HepG2 (cell line): ENCODE measurements around the gene PPP2R5D. TPM values are rescaled to one million over a fixed set of nuclear protein-coding genes. Genes with fewer than 3 reads are reported as not detected.

Experiments used
- ATAC-seq: fragments of 200-7000 bp; cut with Tn5 transposase; 3 replicates; pipeline ENCODE4 v1.9.1; 2020; ENCODE audit warnings: mild to moderate bottlenecking, moderate library complexity
- BruUV-seq: library from RNA; stranded (reverse); fragments of 400-500 nt; replicated peaks from 2 replicates; lab custom pipeline; 2021; lab: Mats Ljungman, UMichigan
- CTCF ChIA-PET: fragments of 300-600 bp; formaldehyde crosslinking; extraction: SDS; loops from one replicate; lab custom pipeline; 2021; ENCODE audit warnings: low total read pairs, inconsistent platforms, low intra/inter-chr PET ratio; lab: Yijun Ruan, JAX
- POLR2A ChIA-PET: fragments of 350-600 bp; sonication (Branson Sonifier 250); formaldehyde crosslinking; loops from one replicate; lab custom pipeline; 2020; ENCODE audit warnings: antibody characterized with exemption, inconsistent platforms; lab: Yijun Ruan, JAX
- DNase-seq: peaks from one replicate; pipeline ENCODE4 v3.0.0-alpha.2; 2015; ENCODE audit warnings: low spot score
- FAIRE-seq: peaks from 3 replicates; lab custom pipeline; 2011; peaks lifted over from hg19 to GRCh38; lab: Jason Lieb, UNC
- H2AFZ ChIP-seq: one replicate; pipeline ENCODE4 v1.6.1; 2011; ENCODE audit warnings: low read length, inconsistent platforms
- H3K27ac ChIP-seq: fragments of 300-600 bp; 3 replicates; pipeline ENCODE4 v1.8.0; 2011; ENCODE audit warnings: mixed run types, mild to moderate bottlenecking, mixed read lengths, low read length, inconsistent platforms; ENCODE audit not compliant: insufficient read depth; ENCODE audit errors: extremely low read length
- H3K27me3 ChIP-seq, 2 experiments: fragments of 200-600 bp in 1 of 2; 2 replicates in 1 of 2; 3 replicates in 1 of 2; pipeline versions ENCODE4 v1.6.0 to v1.8.0; 2011; ENCODE audit warnings: low read length in 2 of 2, mild to moderate bottlenecking in 2 of 2, moderate library complexity in 2 of 2, inconsistent platforms in 1 of 2; ENCODE audit not compliant: insufficient read depth in 2 of 2, control insufficient read depth in 1 of 2
- H3K36me3 ChIP-seq, 2 experiments: fragments of 200-600 bp in 1 of 2; replicated peaks in 1 of 2; 2 replicates in 1 of 2; 3 replicates in 1 of 2; pipeline versions ENCODE4 v1.5.1 to v1.8.0; 2011; ENCODE audit warnings: low read length in 2 of 2, inconsistent platforms in 1 of 2; ENCODE audit not compliant: insufficient read depth in 2 of 2, control insufficient read depth in 1 of 2
- H3K4me1 ChIP-seq: 2 replicates; pipeline ENCODE4 v1.5.1; 2012; ENCODE audit warnings: low read length, inconsistent platforms; ENCODE audit not compliant: insufficient read depth
- H3K4me2 ChIP-seq: 2 replicates; pipeline ENCODE4 v1.6.0; 2011; ENCODE audit warnings: low read depth, low read length, inconsistent platforms
- H3K4me3 ChIP-seq, 3 experiments: fragments of 200-600 bp in 1 of 3; sonication (generic), shearing (Covaris generic) in 1 of 3; replicated peaks in 1 of 3; 2 replicates each; pipeline ENCODE4 v1.5.1; 2011 to 2016; ENCODE audit warnings: low read length in 3 of 3, inconsistent platforms in 2 of 3, low read depth in 2 of 3, mild to moderate bottlenecking in 2 of 3, control low read depth in 1 of 3, mixed read lengths in 1 of 3; ENCODE audit not compliant: insufficient read depth in 1 of 3
- H3K79me2 ChIP-seq: one replicate; pipeline ENCODE4 v1.6.1; 2011; ENCODE audit warnings: low read length, inconsistent platforms; ENCODE audit not compliant: insufficient read depth
- H3K9ac ChIP-seq: 2 replicates; pipeline ENCODE4 v1.6.0; 2011; ENCODE audit warnings: mild to moderate bottlenecking, low read depth, low read length, inconsistent platforms; ENCODE audit not compliant: insufficient read depth
- H3K9me3 ChIP-seq: 2 replicates; pipeline ENCODE4 v1.5.1; 2012; ENCODE audit warnings: mild to moderate bottlenecking, low read length
- H4K20me1 ChIP-seq: 2 replicates; pipeline ENCODE4 v1.6.0; 2011; ENCODE audit warnings: inconsistent platforms, mild to moderate bottlenecking, low read length, moderate library complexity; ENCODE audit not compliant: insufficient read depth
- POLR2A ChIP-seq, 2 experiments: IDR thresholded peaks; 2 replicates each; pipeline ENCODE4 v1.6.1; 2011; ENCODE audit warnings: low read depth in 2 of 2, low read length in 2 of 2, mild to moderate bottlenecking in 1 of 2, moderate library complexity in 1 of 2; ENCODE audit not compliant: insufficient read depth in 1 of 2
- RXRB ChIP-seq: IDR thresholded peaks from 2 replicates; pipeline ENCODE4 v1.6.1; 2016; ENCODE audit warnings: borderline replicate concordance, missing genetic modification reagents, missing compliant biosample characterization
- WGBS: methylation state at CpG from one replicate; pipeline ENCODE4 v1.1.6; 2017; ENCODE audit warnings: low lambda C conversion rate; 5-methylcytosine and 5-hydroxymethylcytosine counted together
- in situ Hi-C: cut with HindIII; loops from 2 replicates; pipeline ENCODE4 v1.10.0; 2017; ENCODE audit warnings: low pct_unique_long_range_greater_than_20kb; ENCODE audit not compliant: extremely low pct_ligation_motif_present
- intact Hi-C: fragments of 100-400 bp; cut with micrococcal nuclease; formaldehyde crosslinking; loops from one replicate; pipeline ENCODE4 v1.10.0; 2022; ENCODE audit not compliant: unreplicated experiment
- polyA plus RNA-seq, 8 experiments: library from polyadenylated mRNA; depleted of rRNA in 3 of 8; stranded (reverse) in 7 of 8; unstranded in 1 of 8; fragments of >200 nt; fragmentation: Illumina TruSeq in 4 of 8; extraction: Trizol in 4 of 8; gene quantifications; 2 replicates each; pipeline versions ENCODE4 v1.2.1 to v1.2.3, GENCODE V29; 2011 to 2016; ENCODE audit warnings: low read depth in 4 of 8, missing spikeins in 1 of 8, mixed read lengths in 1 of 8; ENCODE audit not compliant: insufficient read depth in 1 of 8
- total RNA-seq, 5 experiments: library from RNA; depleted of rRNA; stranded (reverse); fragments of >200 nt; fragmentation: Illumina TruSeq; extraction: Trizol; gene quantifications; 2 replicates each; pipeline ENCODE4 v1.2.3, GENCODE V29; 2016; ENCODE audit warnings: low read depth in 1 of 5
- TF ChIP-seq, protein P1 (sequence below): IDR thresholded peaks from 2 replicates; pipeline ENCODE4 v1.6.1; 2016; ENCODE audit warnings: low read depth, missing genetic modification reagents, missing compliant biosample characterization
- TF ChIP-seq, protein P2 (sequence below): sonication (generic); formaldehyde crosslinking; IDR thresholded peaks from 2 replicates; pipeline ENCODE4 v1.5.0; 2020; ENCODE audit warnings: mild to moderate bottlenecking, missing genetic modification reagents

PPP2R5D gene
- total and polyA plus RNA-seq, 2 of the 13 experiments (the other 11 are each of a cell fraction or from before 2014, with no cell fraction given): 53.7 to 60.4 TPM

DNA sequence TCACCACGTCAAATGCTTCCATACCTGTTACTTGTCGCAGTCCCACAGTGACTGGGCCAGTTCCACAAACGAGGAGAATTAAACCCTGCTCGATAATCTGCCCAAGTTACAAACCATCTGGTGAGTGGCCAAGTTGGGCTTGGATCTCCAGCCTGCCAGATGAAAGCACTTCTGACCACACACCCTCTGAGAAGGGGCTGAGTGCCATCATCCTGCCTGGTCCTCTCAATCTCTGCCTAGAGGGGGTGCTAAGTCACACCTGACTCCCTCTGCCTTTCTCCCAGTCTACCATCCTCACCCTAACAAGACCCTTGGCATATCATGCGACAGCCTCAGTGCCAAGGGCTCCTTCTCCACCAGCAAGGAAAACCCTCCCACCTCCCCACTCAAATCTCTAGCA, 52.8 kb downstream of the PPP2R5D start:
- FAIRE-seq: no peak
- BruUV-seq: no TSS peak
- peaks cover 31 to 60% of the 10 kb centered on the region in 2 experiments for H3K36me3 ChIP-seq

More for the DNA sequence above, 52.8 kb downstream of the PPP2R5D start:
- H3K27me3 ChIP-seq: no peaks in the 10 kb centered on the region
- no peak overlapping the region for H3K4me2 ChIP-seq
- peaks cover 3% of the 10 kb centered on the region; the same call in 1 of the 2 replicates for H4K20me1 ChIP-seq
- no peak overlapping the region for H3K9ac ChIP-seq
- no peak overlapping the region for H3K27ac ChIP-seq
- H3K4me1 ChIP-seq: peaks cover 12% of the 10 kb centered on the region
- in situ Hi-C loops: no loop called here
- H3K79me2 ChIP-seq: no peaks in the 10 kb centered on the region
- 0 out of 3 replicates have a peak, but pooled peaks have one; percentile 5 for ATAC-seq
- no peaks in the 10 kb centered on the region for H3K9me3 ChIP-seq
- CTCF ChIA-PET: no interaction called here
- H2AFZ ChIP-seq: no peak overlapping the region
- TF ChIP-seq, protein P1, sequence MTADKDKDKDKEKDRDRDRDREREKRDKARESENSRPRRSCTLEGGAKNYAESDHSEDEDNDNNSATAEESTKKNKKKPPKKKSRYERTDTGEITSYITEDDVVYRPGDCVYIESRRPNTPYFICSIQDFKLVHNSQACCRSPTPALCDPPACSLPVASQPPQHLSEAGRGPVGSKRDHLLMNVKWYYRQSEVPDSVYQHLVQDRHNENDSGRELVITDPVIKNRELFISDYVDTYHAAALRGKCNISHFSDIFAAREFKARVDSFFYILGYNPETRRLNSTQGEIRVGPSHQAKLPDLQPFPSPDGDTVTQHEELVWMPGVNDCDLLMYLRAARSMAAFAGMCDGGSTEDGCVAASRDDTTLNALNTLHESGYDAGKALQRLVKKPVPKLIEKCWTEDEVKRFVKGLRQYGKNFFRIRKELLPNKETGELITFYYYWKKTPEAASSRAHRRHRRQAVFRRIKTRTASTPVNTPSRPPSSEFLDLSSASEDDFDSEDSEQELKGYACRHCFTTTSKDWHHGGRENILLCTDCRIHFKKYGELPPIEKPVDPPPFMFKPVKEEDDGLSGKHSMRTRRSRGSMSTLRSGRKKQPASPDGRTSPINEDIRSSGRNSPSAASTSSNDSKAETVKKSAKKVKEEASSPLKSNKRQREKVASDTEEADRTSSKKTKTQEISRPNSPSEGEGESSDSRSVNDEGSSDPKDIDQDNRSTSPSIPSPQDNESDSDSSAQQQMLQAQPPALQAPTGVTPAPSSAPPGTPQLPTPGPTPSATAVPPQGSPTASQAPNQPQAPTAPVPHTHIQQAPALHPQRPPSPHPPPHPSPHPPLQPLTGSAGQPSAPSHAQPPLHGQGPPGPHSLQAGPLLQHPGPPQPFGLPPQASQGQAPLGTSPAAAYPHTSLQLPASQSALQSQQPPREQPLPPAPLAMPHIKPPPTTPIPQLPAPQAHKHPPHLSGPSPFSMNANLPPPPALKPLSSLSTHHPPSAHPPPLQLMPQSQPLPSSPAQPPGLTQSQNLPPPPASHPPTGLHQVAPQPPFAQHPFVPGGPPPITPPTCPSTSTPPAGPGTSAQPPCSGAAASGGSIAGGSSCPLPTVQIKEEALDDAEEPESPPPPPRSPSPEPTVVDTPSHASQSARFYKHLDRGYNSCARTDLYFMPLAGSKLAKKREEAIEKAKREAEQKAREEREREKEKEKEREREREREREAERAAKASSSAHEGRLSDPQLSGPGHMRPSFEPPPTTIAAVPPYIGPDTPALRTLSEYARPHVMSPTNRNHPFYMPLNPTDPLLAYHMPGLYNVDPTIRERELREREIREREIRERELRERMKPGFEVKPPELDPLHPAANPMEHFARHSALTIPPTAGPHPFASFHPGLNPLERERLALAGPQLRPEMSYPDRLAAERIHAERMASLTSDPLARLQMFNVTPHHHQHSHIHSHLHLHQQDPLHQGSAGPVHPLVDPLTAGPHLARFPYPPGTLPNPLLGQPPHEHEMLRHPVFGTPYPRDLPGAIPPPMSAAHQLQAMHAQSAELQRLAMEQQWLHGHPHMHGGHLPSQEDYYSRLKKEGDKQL (CRISPR knock-in tag): no peak
- no peak for TF ChIP-seq RXRB (CRISPR knock-in tag)
- TF ChIP-seq, protein P2, sequence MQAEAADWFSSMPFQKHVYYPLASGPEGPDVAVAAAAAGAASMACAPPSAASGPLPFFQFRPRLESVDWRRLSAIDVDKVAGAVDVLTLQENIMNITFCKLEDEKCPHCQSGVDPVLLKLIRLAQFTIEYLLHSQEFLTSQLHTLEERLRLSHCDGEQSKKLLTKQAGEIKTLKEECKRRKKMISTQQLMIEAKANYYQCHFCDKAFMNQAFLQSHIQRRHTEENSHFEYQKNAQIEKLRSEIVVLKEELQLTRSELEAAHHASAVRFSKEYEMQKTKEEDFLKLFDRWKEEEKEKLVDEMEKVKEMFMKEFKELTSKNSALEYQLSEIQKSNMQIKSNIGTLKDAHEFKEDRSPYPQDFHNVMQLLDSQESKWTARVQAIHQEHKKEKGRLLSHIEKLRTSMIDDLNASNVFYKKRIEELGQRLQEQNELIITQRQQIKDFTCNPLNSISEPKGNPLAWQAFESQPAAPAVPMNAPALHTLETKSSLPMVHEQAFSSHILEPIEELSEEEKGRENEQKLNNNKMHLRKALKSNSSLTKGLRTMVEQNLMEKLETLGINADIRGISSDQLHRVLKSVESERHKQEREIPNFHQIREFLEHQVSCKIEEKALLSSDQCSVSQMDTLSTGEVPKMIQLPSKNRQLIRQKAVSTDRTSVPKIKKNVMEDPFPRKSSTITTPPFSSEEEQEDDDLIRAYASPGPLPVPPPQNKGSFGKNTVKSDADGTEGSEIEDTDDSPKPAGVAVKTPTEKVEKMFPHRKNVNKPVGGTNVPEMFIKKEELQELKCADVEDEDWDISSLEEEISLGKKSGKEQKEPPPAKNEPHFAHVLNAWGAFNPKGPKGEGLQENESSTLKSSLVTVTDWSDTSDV (CRISPR knock-in tag): 0 out of 2 replicates have a peak, but pooled peaks have one; percentile 31
- TF ChIP-seq POLR2A (IDR thresholded peaks at IDR 0.05; ENCODE audit: insufficient read depth in 1 of 2, low read depth in 2 of 2, low read length in 2 of 2): peak; percentile 33 to 41; a peak in 3 of 4 replicates
- TF ChIP-seq, all 625 proteins: peak for 2
- WGBS: 93% methylated on average over 5 of the region's 5 CpGs
- intact Hi-C loops: no loop called here
- POLR2A ChIA-PET: interaction anchor here (1.2 to 3.6 kb wide), 3 partner anchors 17 to 50 kb away, joined by 3 to 19 read pairs (median 3); partner anchors contain the start of genes CUL7, KLC4 and MRPL2
- no peak for DNase-seq
- H3K4me3 ChIP-seq: no peak overlapping the region
